ENCODE measurements around the gene LRRC8E.
"Not testable (repeated sequence)": the region's sequence is repeated elsewhere in the genome, so short reads cannot be mapped to it uniquely, and the experiment has no call there.

The LRRC8E gene

GRCh38 chr19:7926021-7926726 is 37.9 kb downstream of the LRRC8E start, which contains the start of gene CTXN1:
Gene CTXN1 (minus strand): TSS chr19:7926135. CDS start chr19:7925538, 597 bp downstream.
- intact Hi-C loops (cut with DNase I) = no loop called here
- DNase-seq = peak in 9 of 10 donors; percentile 44 to 96 (median 69)

- peak in 1 of 10 donors; percentile 83 for DNase-seq
- intact Hi-C loops (cut with DNase I) = no loop called here
These were observed 38.7 kb downstream of the LRRC8E start for GRCh38 chr19:7926727-7927604.

GRCh38 chr19:7927605-7928333 is 39.5 kb downstream of the LRRC8E start:
- intact Hi-C loops (cut with DNase I) = no loop called here
- DNase-seq = peak in 1 of 10 donors; percentile 80

GRCh38 chr19:7928334-7928706 is 40.0 kb downstream of the LRRC8E start:
- DNase-seq = no peak
- intact Hi-C loops (cut with DNase I) = no loop called here

- intact Hi-C loops (cut with DNase I) = no loop called here
- peak in 2 of 10 donors; percentile 82 to 84 for DNase-seq
These were observed 40.7 kb downstream of the LRRC8E start for GRCh38 chr19:7928741-7929701.

- intact Hi-C loops (cut with DNase I); DNase-seq: not testable (repeated sequence)
These were observed 41.7 kb downstream of the LRRC8E start for GRCh38 chr19:7930030-7930429.

GRCh38 chr19:7930765-7931164 is 42.5 kb downstream of the LRRC8E start:
- intact Hi-C loops (cut with DNase I) = no loop called here
- peak in 1 of 10 donors; percentile 57 for DNase-seq

- intact Hi-C loops (cut with DNase I) = no loop called here
- peak in 6 of 10 donors; percentile 40 to 94 (median 60) for DNase-seq
These were observed 43.1 kb downstream of the LRRC8E start for GRCh38 chr19:7931221-7932061.

GRCh38 chr19:7932276-7932929 is 44.1 kb downstream of the LRRC8E start:
- peak in 1 of 10 donors; percentile 66 for DNase-seq
- intact Hi-C loops (cut with DNase I) = no loop called here

- peak in 1 of 10 donors; percentile 66 for DNase-seq
- intact Hi-C loops (cut with DNase I) = no loop called here
These were observed 44.6 kb downstream of the LRRC8E start for GRCh38 chr19:7932930-7933300.

- peak in 1 of 10 donors; percentile 81 for DNase-seq
- intact Hi-C loops (cut with DNase I) = no loop called here
These were observed 45.1 kb downstream of the LRRC8E start for GRCh38 chr19:7933411-7933810.

GRCh38 chr19:7933828-7934725 is 45.8 kb downstream of the LRRC8E start:
- intact Hi-C loops (cut with DNase I) = no loop called here
- DNase-seq = peak in 1 of 10 donors; percentile 71

GRCh38 chr19:7934766-7935165 is 46.5 kb downstream of the LRRC8E start:
- DNase-seq = peak in 1 of 10 donors; percentile 83
- intact Hi-C loops (cut with DNase I) = no loop called here

- intact Hi-C loops (cut with DNase I) = loop anchor here (5.0 to 10.0 kb wide), 2 partner anchors 214 to 311 kb away; no protein-coding TSS in a partner anchor
- peak in 1 of 10 donors; percentile 76 for DNase-seq
These were observed 52.5 kb downstream of the LRRC8E start for GRCh38 chr19:7940841-7941240.

GRCh38 chr19:7941895-7942596 is 53.7 kb downstream of the LRRC8E start:
- intact Hi-C loops (cut with DNase I) = loop anchor here (5.0 to 10.0 kb wide), 2 partner anchors 213 to 310 kb away; no protein-coding TSS in a partner anchor
- DNase-seq = peak in 1 of 10 donors; percentile 33

GRCh38 chr19:7942981-7943443 is 54.7 kb downstream of the LRRC8E start:
- intact Hi-C loops (cut with DNase I) = loop anchor here (1.0 to 10.0 kb wide), 3 partner anchors 62 to 309 kb away; partner anchors contain the start of gene ELAVL1
- peak in 1 of 10 donors; percentile 62 for DNase-seq
